HEK293T (cell line): ENCODE measurements around the gene GSPT1.

ENCODE experiments used
- CTCF ChIA-PET: fragments of 350-600 bp; formaldehyde crosslinking; extraction: SDS; loops from one replicate; lab custom pipeline; 2021; ENCODE audit warnings: antibody characterized with exemption, inconsistent platforms; lab: Yijun Ruan, JAX
- POLR2A ChIA-PET: fragments of 350-600 bp; formaldehyde crosslinking; extraction: SDS; loops from one replicate; lab custom pipeline; 2020; ENCODE audit warnings: antibody characterized with exemption, inconsistent platforms; lab: Yijun Ruan, JAX
- DNase-seq: peaks from one replicate; pipeline ENCODE4 v3.0.0; 2012; ENCODE audit warnings: mixed read lengths; ENCODE audit errors: extremely low spot score
- ARNT ChIP-seq: fragments of 450-650 bp; IDR thresholded peaks from 2 replicates; pipeline ENCODE4 v1.6.1; 2017; ENCODE audit warnings: mild to moderate bottlenecking
- BHLHE40 ChIP-seq: fragments of 450-650 bp; IDR thresholded peaks from 2 replicates; pipeline ENCODE4 v1.6.1; 2016; ENCODE audit warnings: mild to moderate bottlenecking, moderate library complexity, borderline replicate concordance
- CTBP1 ChIP-seq: fragments of 450-650 bp; IDR thresholded peaks from 2 replicates; pipeline ENCODE4 v1.6.1; 2016; ENCODE audit warnings: borderline replicate concordance
- ELF4 ChIP-seq: fragments of 450-650 bp; IDR thresholded peaks from 2 replicates; pipeline ENCODE4 v1.6.1; 2017; ENCODE audit warnings: antibody characterized with exemption
- FOXA1 ChIP-seq: fragments of 450-650 bp; IDR thresholded peaks from 2 replicates; pipeline ENCODE4 v1.6.1; 2016; ENCODE audit warnings: mild to moderate bottlenecking
- FOXK2 ChIP-seq: fragments of 450-650 bp; IDR thresholded peaks from 2 replicates; pipeline ENCODE4 v1.6.1; 2016; ENCODE audit warnings: mild to moderate bottlenecking
- FOXM1 ChIP-seq: fragments of 450-650 bp; IDR thresholded peaks from 2 replicates; pipeline ENCODE4 v1.6.1; 2017; ENCODE audit warnings: mild to moderate bottlenecking, borderline replicate concordance
- HDGF ChIP-seq: fragments of 450-650 bp; IDR thresholded peaks from 2 replicates; pipeline ENCODE4 v1.6.1; 2017; ENCODE audit warnings: antibody characterized with exemption, borderline replicate concordance
- L3MBTL2 ChIP-seq: fragments of 450-650 bp; conservative IDR thresholded peaks from 2 replicates; pipeline ENCODE4 v1.6.1; 2016; ENCODE audit warnings: mild to moderate bottlenecking
- LEF1 ChIP-seq: fragments of 450-650 bp; IDR thresholded peaks from 2 replicates; pipeline ENCODE4 v1.6.1; 2017; ENCODE audit warnings: mild to moderate bottlenecking, borderline replicate concordance
- NFRKB ChIP-seq: fragments of 450-650 bp; IDR thresholded peaks from 2 replicates; pipeline ENCODE4 v1.6.1; 2016; ENCODE audit warnings: mild to moderate bottlenecking, moderate library complexity
- SP1 ChIP-seq: fragments of 450-650 bp; IDR thresholded peaks from 2 replicates; pipeline ENCODE4 v1.6.1; 2017
- SUZ12 ChIP-seq: fragments of 450-650 bp; IDR thresholded peaks from 2 replicates; pipeline ENCODE4 v1.6.1; 2016; ENCODE audit warnings: mild to moderate bottlenecking
- TARDBP ChIP-seq: fragments of 450-650 bp; IDR thresholded peaks from 2 replicates; pipeline ENCODE4 v1.6.1; 2016
- ZNF384 ChIP-seq: fragments of 450-650 bp; IDR thresholded peaks from 2 replicates; pipeline ENCODE4 v1.6.1; 2016
- TF ChIP-seq, protein P1 (sequence below): fragments of 450-650 bp; IDR thresholded peaks from 2 replicates; pipeline ENCODE4 v1.6.1; 2016

The GSPT1 gene

DNA sequence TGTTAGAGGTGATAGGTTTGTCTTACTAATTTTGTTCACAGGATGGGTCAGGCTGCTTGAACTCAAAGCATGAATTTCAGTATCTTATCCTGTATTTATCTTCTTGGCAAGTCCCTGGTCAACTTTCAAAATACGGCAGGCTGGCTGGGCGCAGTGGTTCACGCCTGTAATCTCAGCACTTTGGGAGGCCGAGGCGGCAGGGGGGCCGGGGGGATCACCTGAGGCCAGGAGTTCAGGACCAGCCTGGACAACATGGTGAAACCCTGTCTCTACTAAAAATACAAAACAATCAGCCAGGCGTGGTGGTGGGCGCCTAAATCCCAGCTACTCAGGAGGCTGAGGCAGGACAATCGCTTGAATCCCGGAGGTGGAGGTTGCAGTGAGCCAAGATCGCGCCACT is 39.5 kb downstream of the GSPT1 start:
- ChIA-PET POLR2A (no interaction called here), CTCF (no interaction called here)
- TF ChIP-seq ARNT: no peak
- no peak for TF ChIP-seq CTBP1
- TF ChIP-seq TARDBP: no peak
- no peak for TF ChIP-seq LEF1
- no peak for TF ChIP-seq BHLHE40
- no peak for TF ChIP-seq FOXK2
- no peak for TF ChIP-seq L3MBTL2
- TF ChIP-seq HDGF: no peak
- no peak for TF ChIP-seq SUZ12
- TF ChIP-seq, protein P1, sequence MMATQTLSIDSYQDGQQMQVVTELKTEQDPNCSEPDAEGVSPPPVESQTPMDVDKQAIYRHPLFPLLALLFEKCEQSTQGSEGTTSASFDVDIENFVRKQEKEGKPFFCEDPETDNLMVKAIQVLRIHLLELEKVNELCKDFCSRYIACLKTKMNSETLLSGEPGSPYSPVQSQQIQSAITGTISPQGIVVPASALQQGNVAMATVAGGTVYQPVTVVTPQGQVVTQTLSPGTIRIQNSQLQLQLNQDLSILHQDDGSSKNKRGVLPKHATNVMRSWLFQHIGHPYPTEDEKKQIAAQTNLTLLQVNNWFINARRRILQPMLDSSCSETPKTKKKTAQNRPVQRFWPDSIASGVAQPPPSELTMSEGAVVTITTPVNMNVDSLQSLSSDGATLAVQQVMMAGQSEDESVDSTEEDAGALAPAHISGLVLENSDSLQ: no peak
- TF ChIP-seq ZNF384: no peak
- no peak for TF ChIP-seq FOXM1
- no peak for TF ChIP-seq FOXA1
- no peak for TF ChIP-seq ELF4
- DNase-seq: no peak

DNA sequence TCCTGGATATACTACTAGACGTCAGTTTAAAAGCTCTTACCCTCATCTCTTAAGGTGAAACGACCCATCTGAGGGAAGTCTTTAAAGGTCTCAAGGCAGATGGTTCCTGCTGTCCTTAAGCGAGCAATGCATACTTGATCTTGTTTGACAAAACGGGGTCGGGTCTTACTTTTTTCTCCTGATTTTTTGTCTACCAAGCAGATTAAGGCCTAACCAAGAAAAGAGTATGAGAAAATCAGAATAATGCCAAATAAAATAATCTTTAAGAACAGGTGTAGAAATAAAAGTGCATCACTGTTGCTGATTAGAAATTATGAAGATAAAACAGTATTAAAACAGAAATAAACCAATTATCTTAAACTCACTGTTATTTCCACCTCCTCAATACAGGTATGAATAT is 40.0 kb downstream of the GSPT1 start:
- ChIA-PET POLR2A (no interaction called here), CTCF (no interaction called here)
- no peak for DNase-seq
- TF ChIP-seq CTBP1: no peak
- TF ChIP-seq LEF1: no peak
- TF ChIP-seq FOXM1: no peak
- no peak for TF ChIP-seq SP1
- no peak for TF ChIP-seq L3MBTL2
- TF ChIP-seq ARNT: no peak
- no peak for TF ChIP-seq HDGF
- no peak for TF ChIP-seq ELF4
- no peak for TF ChIP-seq BHLHE40
- TF ChIP-seq ZNF384: no peak
- TF ChIP-seq FOXK2: no peak
- TF ChIP-seq, protein P1: no peak
- no peak for TF ChIP-seq NFRKB
- no peak for TF ChIP-seq SUZ12
- no peak for TF ChIP-seq TARDBP

DNA sequence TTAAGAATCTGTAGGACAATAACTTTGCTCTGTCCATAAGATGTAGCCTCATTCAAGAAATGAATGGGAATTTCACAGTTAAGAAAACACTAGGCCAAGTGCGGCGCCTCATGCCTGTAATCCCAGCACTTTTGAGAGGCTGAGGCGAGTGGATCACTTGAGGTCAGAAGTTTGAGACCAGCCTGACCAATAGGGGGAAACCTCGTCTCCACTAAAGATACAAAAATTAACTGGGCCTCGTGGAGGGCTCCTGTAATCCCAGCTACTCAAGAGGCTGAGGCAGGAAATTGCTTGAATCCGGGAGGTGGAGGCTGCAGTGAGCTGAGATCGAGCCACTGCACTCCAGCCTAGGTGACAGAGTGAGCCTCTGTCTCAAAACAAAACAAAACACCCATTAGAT is 44.6 kb downstream of the GSPT1 start:
- CTCF ChIA-PET: interaction anchor here (1.2 kb wide), 1 partner anchor 12 kb away, joined by 3 read pairs; no protein-coding TSS in a partner anchor
- POLR2A ChIA-PET: interaction anchor here (1.0 kb wide), 1 partner anchor 45 kb away, joined by 4 read pairs; the partner anchor contains the start of gene GSPT1
- no peak for DNase-seq
- no peak for TF ChIP-seq TARDBP
- TF ChIP-seq L3MBTL2: 0 out of 2 replicates have a peak, but pooled peaks have one; percentile 21

DNA sequence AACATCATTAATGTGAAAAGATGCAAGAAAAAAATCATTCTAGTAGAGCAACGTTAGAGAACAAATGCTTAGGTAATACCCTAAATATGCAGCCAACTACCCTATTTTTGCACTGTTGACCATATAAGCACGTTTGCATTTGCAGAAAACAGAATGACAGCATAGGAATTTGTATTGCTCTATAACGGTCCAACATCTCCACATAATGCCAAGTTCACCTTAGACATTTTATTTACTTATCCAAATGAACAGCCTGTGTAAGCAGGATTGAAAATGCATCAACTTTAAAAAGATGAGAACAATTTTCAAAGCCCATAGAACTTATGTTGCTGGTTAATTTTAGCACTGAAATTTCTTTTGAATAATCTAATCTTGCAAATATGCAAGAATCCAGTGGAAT is 45.4 kb downstream of the GSPT1 start:
- CTCF ChIA-PET: interaction anchor here (1.2 kb wide), 1 partner anchor 13 kb away, joined by 3 read pairs; no protein-coding TSS in a partner anchor
- POLR2A ChIA-PET: no interaction called here

DNA sequence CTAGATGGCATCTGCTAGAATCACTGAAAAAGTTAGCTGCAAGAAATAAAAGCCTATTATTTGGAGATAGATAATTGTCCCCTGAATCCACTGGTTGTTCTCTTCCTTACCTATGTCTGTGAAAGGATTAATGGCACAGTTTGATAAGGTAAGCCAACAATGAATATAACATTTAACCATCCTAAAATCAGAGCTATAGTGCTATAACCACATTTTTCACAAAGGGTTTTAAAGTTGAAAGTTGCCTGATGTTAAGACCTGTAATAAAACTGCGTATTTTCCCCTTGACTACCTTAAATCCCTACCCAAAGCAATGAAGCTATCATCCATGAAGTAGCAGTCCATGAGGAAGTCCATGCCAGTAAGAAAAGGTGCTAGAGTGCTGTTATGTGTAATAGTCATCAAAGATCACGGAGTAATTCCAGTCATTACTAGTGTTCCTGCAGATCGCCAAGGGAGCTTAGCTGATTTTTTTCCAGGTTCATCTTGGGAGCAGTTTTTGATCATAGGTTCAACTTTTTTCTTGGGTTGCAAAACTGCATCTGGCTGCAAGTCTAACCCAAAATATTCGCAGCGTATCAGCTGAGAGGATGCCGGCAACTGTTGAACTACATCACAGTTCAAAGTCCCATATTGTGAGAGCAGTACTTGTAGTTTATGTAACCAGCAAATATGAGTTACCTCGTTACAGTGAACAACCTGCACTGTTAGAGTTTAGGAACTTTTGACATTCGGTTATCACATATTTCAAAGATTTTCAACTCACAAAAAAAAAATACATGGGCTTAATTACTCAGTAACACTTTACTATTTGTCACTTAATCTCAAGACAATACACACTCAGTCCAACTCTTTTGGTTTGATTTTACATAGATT is 46.2 kb downstream of the GSPT1 start:
- ChIA-PET POLR2A (interaction anchor here (1.5 kb wide), 1 partner anchor 17 kb away, joined by 3 read pairs; no protein-coding TSS in a partner anchor), CTCF (interaction anchor here (0.6 kb wide), 1 partner anchor 46 kb away, joined by 3 read pairs; the partner anchor contains the start of gene GSPT1)
- TF ChIP-seq FOXK2 (no peak), ELF4 (no peak), CTBP1 (no peak), ARNT (no peak), NFRKB (no peak), TARDBP (no peak), BHLHE40 (no peak), FOXA1 (no peak), L3MBTL2 (no peak), HDGF (no peak), SP1 (no peak), ZNF384 (no peak), LEF1 (no peak)
- no peak for DNase-seq

More for the DNA sequence above, 45.4 kb downstream of the GSPT1 start:
- no peak for DNase-seq
- TF ChIP-seq FOXM1 (no peak), FOXK2 (no peak), SP1 (no peak), L3MBTL2 (no peak)
- TF ChIP-seq, protein P1: no peak

DNA sequence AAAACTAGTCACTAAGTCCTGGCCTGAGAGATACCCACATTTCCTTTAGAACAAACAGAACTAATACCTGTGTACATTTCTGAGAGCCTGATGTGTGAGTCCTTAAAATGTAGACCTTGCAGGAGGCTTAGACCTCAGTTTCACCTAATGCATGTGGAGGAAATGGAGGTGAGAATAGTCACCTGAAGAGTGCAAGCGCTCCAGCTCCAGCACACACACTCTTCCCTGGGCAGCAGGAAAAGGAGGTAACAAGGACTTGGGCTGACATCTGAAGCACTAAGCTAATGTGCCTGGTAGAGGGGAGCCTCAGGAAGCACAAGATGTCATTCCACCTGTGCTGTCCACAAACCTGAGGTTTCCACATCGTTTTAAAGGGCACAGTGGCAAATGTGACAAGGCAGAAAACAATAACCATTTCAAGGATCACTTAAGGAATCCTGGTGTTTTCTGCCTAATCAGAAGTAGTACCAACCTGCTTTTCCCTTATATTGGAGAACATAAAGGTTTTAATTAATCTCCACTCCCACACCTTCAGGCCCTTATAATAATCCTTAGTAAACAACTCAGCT is 47.3 kb downstream of the GSPT1 start:
- no peak for DNase-seq
- TF ChIP-seq FOXM1: no peak
- no peak for TF ChIP-seq CTBP1
- TF ChIP-seq FOXA1: no peak
- TF ChIP-seq NFRKB: no peak
- TF ChIP-seq BHLHE40: no peak
- ChIA-PET CTCF (interaction anchor here (1.5 kb wide), 1 partner anchor 199 kb away, joined by 4 read pairs; no protein-coding TSS in a partner anchor), POLR2A (interaction anchor here (1.5 kb wide), 1 partner anchor 16 kb away, joined by 3 read pairs; no protein-coding TSS in a partner anchor)
